GM21367 (cell line): ENCODE measurements around the gene PTPRN2.

ENCODE experiments used
- ATAC-seq: cut with Tn5 transposase; IDR thresholded peaks from one replicate; pipeline ENCODE4 v1.9.1; 2021; ENCODE audit not compliant: unreplicated experiment

Gene PTPRN2

GRCh38 chr7:157870644-157871290 lies 716.9 kb downstream of the PTPRN2 start:
- no peak for ATAC-seq

DNA sequence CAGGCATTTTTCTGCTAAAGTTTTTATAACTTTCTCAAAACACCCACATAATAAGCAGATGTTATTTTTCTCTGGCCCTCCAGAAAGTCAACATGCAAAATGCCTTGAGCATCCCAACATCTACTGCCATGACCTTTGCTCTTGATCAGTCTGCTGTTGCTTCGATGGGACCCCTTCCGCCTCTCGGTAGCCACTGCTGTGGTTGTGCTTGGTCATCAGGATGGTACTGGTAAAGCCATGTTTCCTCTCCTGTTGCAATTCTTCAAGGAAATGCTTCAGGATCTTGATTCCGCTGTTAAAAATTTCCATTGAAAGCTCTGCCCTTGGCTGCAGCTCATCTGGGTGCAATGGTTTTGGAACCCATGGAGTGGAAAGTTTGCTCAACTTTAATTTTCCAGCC lies 717.8 kb downstream of the PTPRN2 start:
- no peak for ATAC-seq

DNA sequence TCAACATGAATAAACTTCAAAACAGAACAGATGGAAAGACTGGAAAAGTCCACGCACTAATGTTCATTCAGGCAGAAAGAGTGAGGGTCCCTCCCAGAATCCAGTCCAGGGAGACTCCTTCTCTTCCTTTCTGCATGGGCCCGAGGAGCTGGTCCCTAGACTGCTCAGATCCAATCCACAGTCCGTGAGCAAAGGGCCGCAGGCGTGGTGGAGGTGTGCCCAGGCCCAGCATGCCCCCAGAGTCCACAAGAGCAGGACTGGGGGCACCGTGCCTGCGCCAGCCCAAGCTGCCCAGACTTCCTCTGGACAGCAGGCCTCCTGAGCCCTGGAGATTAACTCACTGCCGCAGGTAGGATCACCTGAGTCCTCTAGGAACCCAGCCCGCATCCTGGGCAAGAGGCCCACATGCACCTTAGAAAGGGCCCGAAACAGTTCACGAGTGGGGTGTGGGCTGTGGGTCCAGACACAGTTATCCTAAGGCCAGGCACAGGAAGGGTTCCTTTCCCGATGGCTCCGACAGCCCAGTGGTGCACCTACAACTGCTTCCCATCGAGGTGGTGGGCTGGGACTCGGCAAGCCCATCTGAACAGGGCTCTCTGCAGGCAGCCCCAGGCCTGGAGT lies 719.8 kb downstream of the PTPRN2 start:
- no peak for ATAC-seq

GRCh38 chr7:157866336-157866924 lies 721.2 kb downstream of the PTPRN2 start:
- ATAC-seq = no peak

- no peak for ATAC-seq
Measured at GRCh38 chr7:157865351-157866165, 722.1 kb downstream of the PTPRN2 start.

DNA sequence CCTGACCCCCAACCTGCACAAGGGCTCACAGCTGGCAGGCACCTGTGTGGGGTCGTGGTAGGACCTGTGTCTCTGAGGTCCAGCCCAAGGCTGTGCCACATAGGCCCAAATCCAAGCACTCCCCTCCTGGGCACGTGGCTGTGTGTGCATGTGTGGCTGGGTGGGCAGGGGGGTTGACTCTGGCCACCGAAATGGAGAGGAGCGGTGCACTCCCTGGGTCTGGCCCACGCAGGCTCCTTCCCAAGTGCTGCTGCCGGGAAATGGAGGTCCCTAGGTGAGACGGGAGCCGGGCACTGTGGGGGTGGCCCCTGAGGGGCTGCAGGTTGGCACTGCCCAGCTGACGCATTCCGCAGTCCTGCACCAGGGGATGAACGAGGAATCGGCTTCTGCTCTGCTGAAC lies 722.7 kb downstream of the PTPRN2 start:
- ATAC-seq = no peak

DNA sequence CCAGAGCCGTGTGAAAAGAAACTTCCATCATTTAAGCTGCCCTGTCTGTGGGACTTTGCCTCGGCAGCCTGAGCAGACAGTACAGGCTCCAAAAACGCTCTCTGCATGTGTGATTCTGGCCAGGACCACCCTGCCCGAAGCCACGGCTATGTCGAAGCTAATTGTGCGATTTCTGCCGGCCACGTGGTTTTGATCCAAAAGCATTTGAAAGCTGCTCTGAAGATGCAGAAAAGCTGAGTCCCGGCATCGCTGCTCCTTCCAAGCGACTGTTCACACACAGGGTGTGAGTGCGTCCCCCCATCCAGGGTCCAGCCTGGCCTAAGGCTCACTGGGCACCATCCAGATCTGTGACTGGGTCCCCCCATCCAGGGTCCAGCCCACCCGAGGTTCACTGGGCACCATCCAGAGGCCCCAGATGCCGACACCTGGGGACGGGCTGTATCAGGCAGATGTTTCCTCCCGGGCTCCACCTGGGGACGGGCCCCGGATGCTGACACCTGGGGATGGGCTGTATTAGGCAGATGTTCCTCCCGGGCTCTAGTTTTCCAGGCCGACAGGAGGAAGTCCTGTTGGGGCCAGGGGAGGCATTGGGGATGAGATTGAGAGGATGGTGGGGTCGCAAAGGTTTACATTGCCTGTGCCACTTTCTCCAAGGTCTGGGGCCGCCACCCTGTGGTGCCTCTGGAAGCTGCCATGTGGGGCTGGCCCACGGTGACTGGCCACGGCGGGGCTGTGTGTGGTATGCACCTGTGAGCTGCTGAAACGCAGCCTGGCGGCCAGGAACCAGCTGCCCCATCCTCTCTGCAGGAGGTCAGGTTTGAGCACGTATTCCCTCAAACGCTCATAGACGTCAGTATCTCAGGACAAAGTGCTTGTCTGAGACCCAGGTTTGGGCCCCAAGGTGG lies 723.5 kb downstream of the PTPRN2 start:
- ATAC-seq = no peak

GRCh38 chr7:157863176-157863575 lies 724.4 kb downstream of the PTPRN2 start:
- no peak for ATAC-seq

- no peak for ATAC-seq
Measured at GRCh38 chr7:157862731-157863130, 724.9 kb downstream of the PTPRN2 start.

- ATAC-seq = no peak
Measured at GRCh38 chr7:157861551-157861950, 726.1 kb downstream of the PTPRN2 start.

- no peak for ATAC-seq
Measured at GRCh38 chr7:157861031-157861491, 726.6 kb downstream of the PTPRN2 start.

- ATAC-seq = no peak
Measured at GRCh38 chr7:157860406-157860805, 727.2 kb downstream of the PTPRN2 start.

DNA sequence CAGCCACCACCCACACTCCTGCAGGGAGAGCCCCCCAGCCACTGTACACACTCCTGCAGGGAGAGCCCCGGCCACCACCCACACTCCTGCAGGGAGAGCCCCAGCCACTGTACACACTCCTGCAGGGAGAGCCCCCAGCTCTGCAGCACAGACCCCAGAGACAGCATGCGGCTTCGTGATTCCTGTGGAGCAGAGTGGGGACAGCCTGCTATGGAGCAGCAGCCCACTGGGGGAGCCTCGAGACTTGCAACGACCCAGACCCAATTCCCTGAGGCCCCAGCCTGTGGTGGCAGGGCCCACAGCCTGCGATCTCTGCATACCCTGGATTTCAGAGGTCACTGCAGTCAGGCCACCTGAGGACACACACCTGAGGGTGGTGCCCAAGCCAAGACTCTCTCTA lies 727.7 kb downstream of the PTPRN2 start:
- ATAC-seq = no peak

- ATAC-seq = no peak
Measured at GRCh38 chr7:157857578-157858075, 730.0 kb downstream of the PTPRN2 start.

GRCh38 chr7:157856873-157857577 lies 730.6 kb downstream of the PTPRN2 start:
- ATAC-seq = no peak

GRCh38 chr7:157855452-157856213 lies 732.0 kb downstream of the PTPRN2 start:
- no peak for ATAC-seq

GRCh38 chr7:157855016-157855415 lies 732.6 kb downstream of the PTPRN2 start:
- ATAC-seq = no peak

DNA sequence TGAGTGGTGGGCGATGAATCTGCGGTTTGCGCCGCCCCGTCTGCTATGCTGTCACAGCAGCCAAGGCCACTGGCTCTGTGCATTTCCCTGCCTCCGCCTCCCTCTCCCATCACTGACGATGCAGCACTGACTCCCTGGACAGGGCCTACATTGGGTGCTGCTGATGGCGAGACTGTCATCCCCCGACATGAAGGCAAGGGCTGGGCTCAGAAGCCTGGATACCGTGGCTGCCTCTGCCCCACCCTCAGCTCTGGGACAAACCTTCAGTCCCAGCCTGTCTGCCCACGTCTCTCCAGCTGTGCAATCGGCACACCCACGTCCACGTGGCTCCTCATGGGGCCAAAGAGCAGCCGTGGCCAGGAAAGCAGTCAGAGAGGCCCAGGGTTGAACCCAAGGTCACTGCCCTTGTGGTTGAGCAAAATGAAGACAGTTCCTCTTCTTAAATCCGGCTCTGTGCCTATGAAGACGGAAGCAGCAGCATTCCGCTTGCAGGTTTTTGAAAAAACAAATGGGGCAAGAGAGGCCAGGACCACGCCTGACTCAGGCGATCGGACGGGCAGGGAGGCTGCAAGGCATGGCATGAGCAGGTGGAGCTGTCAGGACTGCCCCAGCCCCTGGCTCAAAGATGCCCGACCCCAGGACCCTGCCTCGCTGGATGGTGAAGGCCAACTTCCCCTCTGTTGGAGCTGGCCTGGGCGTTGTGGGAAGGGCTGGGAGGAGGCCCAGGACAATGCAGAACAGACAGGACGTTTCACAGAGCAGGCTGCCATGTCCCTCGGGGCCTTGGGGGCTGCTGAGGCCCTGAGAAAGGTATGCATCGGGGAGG lies 733.3 kb downstream of the PTPRN2 start:
- no peak for ATAC-seq
